CD4-positive, alpha-beta memory T cell (primary cell): ENCODE results near the gene MAP3K14. TPM values are rescaled to one million over a fixed set of nuclear protein-coding genes. Genes with fewer than 3 reads are reported as not detected.
A peak's percentile ranks its signal among the peaks of the same experiment; 100 is the strongest.

Experiments used
- CTCF ChIA-PET: fragments of 350-600 bp; sonication (Branson Sonifier 250); formaldehyde crosslinking; loops from one replicate; lab custom pipeline; 2021; ENCODE audit warnings: inconsistent platforms; ENCODE audit not compliant: partially characterized antibody; lab: Charles Lee
- POLR2A ChIA-PET: fragments of 350-600 bp; sonication (Branson Sonifier 250); formaldehyde crosslinking; loops from one replicate; lab custom pipeline; 2021; ENCODE audit not compliant: partially characterized antibody; lab: Charles Lee
- DNase-seq, 5 donors: peaks; one replicate each; pipeline versions ENCODE4 v3.0.0 to v3.0.0-alpha.2; 2020 to 2022; ENCODE audit warnings: mixed read lengths in 1 of 5
- H3K27ac ChIP-seq: one replicate; pipeline ENCODE4 v1.7.0; 2013; ENCODE audit warnings: low read depth, low read length
- H3K27me3 ChIP-seq: 2 replicates; pipeline ENCODE4 v1.7.0; 2013; ENCODE audit warnings: mild to moderate bottlenecking, low read length, moderate library complexity; ENCODE audit not compliant: insufficient read depth
- H3K36me3 ChIP-seq: 2 replicates; pipeline ENCODE4 v1.7.0; 2013; ENCODE audit warnings: mild to moderate bottlenecking, low read length, moderate library complexity; ENCODE audit not compliant: insufficient read depth
- H3K4me1 ChIP-seq: 2 replicates; pipeline ENCODE4 v1.7.0; 2013; ENCODE audit warnings: mild to moderate bottlenecking, low read length, moderate library complexity; ENCODE audit not compliant: insufficient read depth
- H3K4me3 ChIP-seq, 2 donors: one replicate each; pipeline ENCODE4 v1.7.0; 2013; ENCODE audit warnings: low read length in 2 of 2, mild to moderate bottlenecking in 1 of 2
- H3K9me3 ChIP-seq, 2 donors: one replicate each; pipeline ENCODE4 v1.7.0; 2013; ENCODE audit warnings: low read length in 2 of 2, control low read depth in 1 of 2; ENCODE audit not compliant: control insufficient read depth in 1 of 2
- H3K27ac Mint-ChIP-seq, 7 donors: one replicate each; pipeline ENCODE4 v1.8.0; 2020 to 2021; ENCODE audit warnings: mixed read lengths in 7 of 7, mild to moderate bottlenecking in 6 of 7, inconsistent platforms in 3 of 7, moderate library complexity in 3 of 7
- H3K27me3 Mint-ChIP-seq, 2 donors: one replicate each; pipeline ENCODE4 v1.8.0; 2020 to 2021; ENCODE audit warnings: mixed read lengths in 2 of 2
- H3K36me3 Mint-ChIP-seq, 2 donors: one replicate each; pipeline ENCODE4 v1.8.0; 2020 to 2021; ENCODE audit warnings: mixed read lengths in 2 of 2, inconsistent platforms in 1 of 2, mild to moderate bottlenecking in 1 of 2
- H3K4me1 Mint-ChIP-seq, 4 donors: one replicate each; pipeline ENCODE4 v1.8.0; 2020 to 2021; ENCODE audit warnings: mixed read lengths in 4 of 4, mild to moderate bottlenecking in 1 of 4
- H3K4me3 Mint-ChIP-seq, 8 donors: one replicate each; pipeline ENCODE4 v1.8.0; 2020 to 2021; ENCODE audit warnings: mixed read lengths in 8 of 8, mild to moderate bottlenecking in 7 of 8, moderate library complexity in 6 of 8, inconsistent platforms in 3 of 8
- H3K9me3 Mint-ChIP-seq, 8 donors: one replicate each; pipeline ENCODE4 v1.8.0; 2020 to 2021; ENCODE audit warnings: mixed read lengths in 8 of 8, mild to moderate bottlenecking in 5 of 8, inconsistent platforms in 3 of 8, moderate library complexity in 1 of 8
- intact Hi-C: fragments of 100-400 bp; cut with micrococcal nuclease; formaldehyde crosslinking; loops from one replicate; pipeline ENCODE4 v1.15.1; 2023
- polyA plus RNA-seq, 2 donors: library from polyadenylated mRNA; unstranded; fragments of 300-500 nt; fragmentation: Illumina TruSeq; gene quantifications; one replicate each; pipeline ENCODE4 v1.2.3, GENCODE V29; 2021
- total RNA-seq, 2 experiments: library from RNA; stranded (reverse); gene quantifications; one replicate each; pipeline ENCODE4 v1.2.3, GENCODE V29; 2021

The MAP3K14 gene
- total and polyA plus RNA-seq, 4 experiments from 2014 or later: 2.3 to 49.3 (median 31.6) TPM

GRCh38 chr17:45246338-45246737 lies 70.5 kb downstream of the MAP3K14 start:
- Histone ChIP-seq H3K4me3 (peak overlapping the region in 1 of 2 donors; percentile 81), H3K36me3 (peaks cover 57% of the 10 kb centered on the region), H3K4me1 (peaks cover 75% of the 10 kb centered on the region), H3K9me3 (no peaks in the 10 kb centered on the region), H3K27me3 (no peaks in the 10 kb centered on the region), H3K27ac (peak overlapping the region; percentile 91)
- peaks cover 23 to 62% of the 10 kb centered on the region in 2 donors for H3K36me3 Mint-ChIP-seq
- intact Hi-C loops: loop anchor here (5.0 kb wide), 1 partner anchor 184 kb away; the partner anchor contains the start of gene NMT1
- peaks cover 20 to 74% (median 45%) of the 10 kb centered on the region in 4 donors for H3K4me1 Mint-ChIP-seq
- H3K9me3 Mint-ChIP-seq: no peaks in the 10 kb centered on the region
- POLR2A ChIA-PET: interaction anchor here (1.3 to 30.3 kb wide), 9 partner anchors 8 to 139 kb away, joined by 5 to 1143 read pairs (median 24); partner anchors contain the start of genes FMNL1, HEXIM1, HEXIM2 and MAP3K14
- peak overlapping the region; percentile 5 to 88 (median 56) for H3K4me3 Mint-ChIP-seq
- CTCF ChIA-PET: interaction anchor here (1.0 to 8.9 kb wide), 9 partner anchors 10 to 136 kb away, joined by 3 to 58 read pairs (median 22); partner anchors contain the start of gene FMNL1
- H3K27ac Mint-ChIP-seq: peak overlapping the region; percentile 49 to 99 (median 97)
- no peak for DNase-seq
- no peaks in the 10 kb centered on the region for H3K27me3 Mint-ChIP-seq

DNA sequence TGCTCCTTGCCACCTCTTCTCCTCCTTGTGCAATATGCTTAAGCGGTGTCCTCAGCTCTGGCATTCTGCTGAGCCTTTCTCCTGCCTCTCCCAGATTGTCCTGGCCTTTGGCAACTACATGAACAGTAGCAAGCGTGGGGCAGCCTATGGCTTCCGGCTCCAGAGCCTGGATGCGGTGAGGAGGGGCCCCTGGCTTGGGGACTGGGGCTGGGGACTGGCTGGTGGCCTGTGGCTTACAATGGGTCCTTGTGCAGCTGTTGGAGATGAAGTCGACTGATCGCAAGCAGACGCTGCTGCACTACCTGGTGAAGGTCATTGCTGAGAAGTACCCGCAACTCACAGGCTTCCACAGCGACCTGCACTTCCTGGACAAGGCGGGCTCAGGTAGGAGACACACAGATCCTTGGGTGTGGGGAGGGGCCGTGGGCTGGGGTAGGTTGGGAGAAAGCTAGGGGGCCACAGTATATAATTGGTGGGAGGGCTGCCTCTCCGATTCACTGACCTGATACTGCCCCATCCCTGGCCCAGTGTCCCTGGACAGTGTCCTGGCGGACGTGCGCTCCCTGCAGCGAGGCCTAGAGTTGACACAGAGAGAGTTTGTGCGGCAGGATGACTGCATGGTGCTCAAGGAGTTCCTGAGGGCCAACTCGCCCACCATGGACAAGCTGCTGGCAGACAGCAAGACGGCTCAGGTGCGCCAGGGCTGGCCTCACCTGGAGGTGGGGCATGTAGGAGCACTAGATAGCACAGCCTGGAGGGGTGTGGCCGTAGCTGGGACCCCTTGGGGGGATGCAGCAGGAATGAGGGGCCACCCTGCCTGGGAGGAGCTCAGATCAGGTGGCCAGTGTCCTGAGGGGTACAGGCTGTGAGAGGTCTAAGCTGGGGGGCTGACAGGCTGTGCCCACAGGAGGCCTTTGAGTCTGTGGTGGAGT lies 71.8 kb downstream of the MAP3K14 start:
- peaks cover 65% of the 10 kb centered on the region for H3K4me1 ChIP-seq
- no peaks in the 10 kb centered on the region for H3K9me3 Mint-ChIP-seq
- H3K27me3 ChIP-seq: no peaks in the 10 kb centered on the region
- peaks cover 71% of the 10 kb centered on the region for H3K36me3 ChIP-seq
- intact Hi-C loops: loop anchor here (5.0 kb wide), 1 partner anchor 183 kb away; the partner anchor contains the start of gene NMT1
- H3K27ac Mint-ChIP-seq: peak overlapping the region; percentile 37 to 99 (median 74)
- peak overlapping the region; percentile 33 for H3K27ac ChIP-seq
- H3K4me3 ChIP-seq: no peak overlapping the region
- peak overlapping the region in 1 of 8 donors; percentile 62 for H3K4me3 Mint-ChIP-seq
- peak in 1 of 5 donors; percentile 33 for DNase-seq
- H3K4me1 Mint-ChIP-seq: peaks cover 19 to 62% (median 38%) of the 10 kb centered on the region in 4 donors
- ChIA-PET CTCF (interaction anchor here (2.2 to 8.9 kb wide), 4 partner anchors 10 to 25 kb away, joined by 6 to 58 read pairs (median 36); partner anchors contain the start of gene FMNL1), POLR2A (interaction anchor here (0.7 to 30.3 kb wide), 5 partner anchors 12 to 183 kb away, joined by 3 to 1143 read pairs (median 57); partner anchors contain the start of genes FMNL1, MAP3K14, NMT1 and SPATA32)
- no peaks in the 10 kb centered on the region for H3K9me3 ChIP-seq
- peaks cover 25 to 66% of the 10 kb centered on the region in 2 donors for H3K36me3 Mint-ChIP-seq
- H3K27me3 Mint-ChIP-seq: no peaks in the 10 kb centered on the region

GRCh38 chr17:45243750-45244149 lies 73.1 kb downstream of the MAP3K14 start:
- Histone ChIP-seq H3K27me3 (no peaks in the 10 kb centered on the region), H3K4me3 (no peak overlapping the region), H3K4me1 (peaks cover 52% of the 10 kb centered on the region), H3K9me3 (no peaks in the 10 kb centered on the region), H3K36me3 (peaks cover 78% of the 10 kb centered on the region), H3K27ac (peak overlapping the region; percentile 33)
- peaks cover 18 to 60% (median 34%) of the 10 kb centered on the region in 4 donors for H3K4me1 Mint-ChIP-seq
- ChIA-PET POLR2A (interaction anchor here (1.0 to 30.3 kb wide), 2 partner anchors 18 to 95 kb away, joined by 5 to 1143 read pairs; partner anchors contain the start of genes FMNL1 and HEXIM1), CTCF (interaction anchor here (1.3 to 8.9 kb wide), 4 partner anchors 8 to 28 kb away, joined by 3 to 58 read pairs (median 25); partner anchors contain the start of gene FMNL1)
- H3K27ac Mint-ChIP-seq: peak overlapping the region in 4 of 7 donors; percentile 57 to 99 (median 79)
- no peaks in the 10 kb centered on the region for H3K9me3 Mint-ChIP-seq
- H3K27me3 Mint-ChIP-seq: no peaks in the 10 kb centered on the region
- peaks cover 33 to 73% of the 10 kb centered on the region in 2 donors for H3K36me3 Mint-ChIP-seq
- no peak overlapping the region for H3K4me3 Mint-ChIP-seq
- DNase-seq: peak in 1 of 5 donors; percentile 25
- intact Hi-C loops: no loop called here

GRCh38 chr17:45242029-45242414 lies 74.8 kb downstream of the MAP3K14 start:
- no peaks in the 10 kb centered on the region for H3K9me3 ChIP-seq
- intact Hi-C loops: no loop called here
- no peaks in the 10 kb centered on the region for H3K27me3 ChIP-seq
- Mint-ChIP-seq H3K4me3 (no peak overlapping the region), H3K9me3 (no peaks in the 10 kb centered on the region), H3K4me1 (peaks cover 19 to 53% (median 34%) of the 10 kb centered on the region in 4 donors), H3K27ac (peak overlapping the region in 6 of 7 donors; percentile 6 to 96 (median 64)), H3K36me3 (peaks cover 50 to 77% of the 10 kb centered on the region in 2 donors), H3K27me3 (no peaks in the 10 kb centered on the region)
- ChIA-PET CTCF (interaction anchor here (1.1 to 8.9 kb wide), 3 partner anchors 9 to 93 kb away, joined by 3 to 58 read pairs (median 3); partner anchors contain the start of gene FMNL1), POLR2A (interaction anchor here (30.3 kb wide), 1 partner anchor 17 kb away, joined by 1143 read pairs; the partner anchor contains the start of gene FMNL1)
- peaks cover 95% of the 10 kb centered on the region for H3K36me3 ChIP-seq
- peak overlapping the region; percentile 1 for H3K27ac ChIP-seq
- peak in 1 of 5 donors; percentile 31 for DNase-seq
- H3K4me3 ChIP-seq: no peak overlapping the region
- peaks cover 42% of the 10 kb centered on the region for H3K4me1 ChIP-seq

GRCh38 chr17:45241328-45242028 lies 75.3 kb downstream of the MAP3K14 start:
- Mint-ChIP-seq H3K4me3 (no peak overlapping the region), H3K36me3 (peaks cover 50 to 73% of the 10 kb centered on the region in 2 donors), H3K9me3 (no peaks in the 10 kb centered on the region), H3K4me1 (peaks cover 16 to 48% (median 31%) of the 10 kb centered on the region in 4 donors), H3K27me3 (no peaks in the 10 kb centered on the region), H3K27ac (peak overlapping the region in 2 of 7 donors; percentile 41 to 66)
- Histone ChIP-seq H3K9me3 (no peaks in the 10 kb centered on the region), H3K4me3 (no peak overlapping the region), H3K27me3 (no peaks in the 10 kb centered on the region), H3K4me1 (peaks cover 37% of the 10 kb centered on the region), H3K27ac (peak overlapping the region; percentile 10), H3K36me3 (peaks cover 94% of the 10 kb centered on the region)
- POLR2A ChIA-PET: interaction anchor here (30.3 kb wide), 1 partner anchor 16 kb away, joined by 1143 read pairs; the partner anchor contains the start of gene FMNL1
- CTCF ChIA-PET: interaction anchor here (1.1 to 8.9 kb wide), 2 partner anchors 22 to 92 kb away, joined by 3 to 58 read pairs; partner anchors contain the start of gene FMNL1
- intact Hi-C loops: no loop called here
- DNase-seq: peak in 1 of 5 donors; percentile 34

DNA sequence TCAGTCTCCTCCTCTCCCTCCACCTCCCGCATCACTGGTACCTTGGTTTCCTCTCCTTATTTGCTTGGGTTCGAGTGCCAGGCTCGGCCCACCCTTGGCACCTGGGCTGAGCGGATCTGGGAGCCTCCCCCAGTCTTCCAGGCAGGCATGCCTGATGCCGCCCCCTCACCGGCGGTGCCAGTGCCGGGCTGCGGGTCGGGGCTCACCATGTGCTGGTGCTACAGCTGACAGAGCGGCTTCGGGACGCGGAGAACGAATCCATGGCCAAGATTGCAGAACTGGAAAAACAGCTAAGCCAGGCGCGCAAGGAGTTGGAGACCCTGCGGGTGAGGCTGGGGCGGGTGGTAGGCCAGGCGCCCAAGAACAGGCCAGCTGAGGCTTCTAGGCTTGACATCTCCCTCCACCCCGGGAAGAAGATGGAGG lies 75.9 kb downstream of the MAP3K14 start:
- H3K27ac Mint-ChIP-seq: peak overlapping the region in 3 of 7 donors; percentile 41 to 84 (median 66)

More for the DNA sequence above, 75.9 kb downstream of the MAP3K14 start:
- Histone ChIP-seq H3K27me3 (no peaks in the 10 kb centered on the region), H3K4me3 (no peak overlapping the region), H3K27ac (peak overlapping the region; percentile 10), H3K4me1 (peaks cover 33% of the 10 kb centered on the region), H3K36me3 (peaks cover 94% of the 10 kb centered on the region), H3K9me3 (no peaks in the 10 kb centered on the region)
- intact Hi-C loops: no loop called here
- ChIA-PET CTCF (interaction anchor here (1.1 kb wide), 1 partner anchor 92 kb away, joined by 3 read pairs; no protein-coding TSS in a partner anchor), POLR2A (interaction anchor here (30.3 kb wide), 1 partner anchor 15 kb away, joined by 1143 read pairs; the partner anchor contains the start of gene FMNL1)
- Mint-ChIP-seq H3K27me3 (no peaks in the 10 kb centered on the region), H3K9me3 (no peaks in the 10 kb centered on the region), H3K4me1 (peaks cover 11 to 43% (median 28%) of the 10 kb centered on the region in 4 donors), H3K4me3 (no peak overlapping the region), H3K36me3 (peaks cover 47 to 70% of the 10 kb centered on the region in 2 donors)
- DNase-seq: no peak
